HG02623 (cell line): Measurements from ENCODE around the gene MAPK11.

ENCODE experiments used
- ATAC-seq: cut with Tn5 transposase; IDR thresholded peaks from one replicate; pipeline ENCODE4 v1.9.1; 2021; ENCODE audit warnings: moderate library complexity; ENCODE audit not compliant: unreplicated experiment

MAPK11 gene

GRCh38 chr22:50250555-50251476 lies 19.4 kb downstream of the MAPK11 start, which contains the start of gene HDAC10:
HDAC10 (minus strand) TSS chr22:50251265; CDS start chr22:50251032, 233 bp downstream.
- ATAC-seq: peak; percentile 42

- ATAC-seq: no peak
Observed at GRCh38 chr22:50250249-50250554, 20.0 kb downstream of the MAPK11 start.

- no peak for ATAC-seq
Observed at GRCh38 chr22:50249341-50250248, 20.6 kb downstream of the MAPK11 start.

DNA sequence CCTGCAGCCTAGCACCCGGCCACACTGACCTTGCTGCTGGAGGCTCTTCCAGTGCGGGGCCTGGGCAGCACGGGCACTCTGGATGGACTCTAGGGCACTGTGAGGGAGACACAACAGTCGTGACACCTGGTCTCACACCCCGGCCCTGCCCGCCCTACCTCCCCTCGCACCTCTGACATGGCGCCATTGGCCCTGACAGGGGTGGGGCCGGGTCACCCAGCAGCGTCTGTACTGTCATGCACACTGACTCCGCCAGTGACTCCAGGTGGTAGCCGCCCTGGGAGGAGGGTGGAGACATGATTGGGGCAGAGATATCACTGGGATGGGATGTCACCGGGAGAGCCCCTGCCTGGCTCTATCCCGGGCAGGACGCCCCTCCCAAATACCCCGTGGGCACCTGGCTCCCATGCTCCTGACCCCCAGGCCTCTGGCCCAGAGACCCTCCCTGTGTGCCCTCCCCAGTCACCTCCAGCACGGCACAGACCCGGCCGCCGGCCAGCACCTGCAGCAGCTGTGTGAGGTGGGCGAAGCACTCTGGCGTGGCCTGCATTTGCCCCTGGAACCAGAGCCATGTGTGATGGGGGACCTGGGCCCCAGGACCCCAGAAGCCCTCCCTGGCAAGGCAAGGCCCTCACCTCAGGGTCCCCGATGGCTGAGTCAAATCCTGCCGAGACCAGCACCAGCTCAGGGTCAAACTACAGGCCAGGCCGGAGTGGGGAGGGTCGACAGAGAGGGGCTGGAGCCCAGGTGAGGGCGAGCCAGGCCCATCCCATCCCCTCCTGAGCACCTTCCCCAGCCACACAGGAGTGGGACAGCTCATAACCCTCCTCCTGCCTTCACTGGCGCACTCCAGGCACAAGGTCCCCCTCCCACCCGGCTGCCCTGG lies 21.7 kb downstream of the MAPK11 start:
- no peak for ATAC-seq

DNA sequence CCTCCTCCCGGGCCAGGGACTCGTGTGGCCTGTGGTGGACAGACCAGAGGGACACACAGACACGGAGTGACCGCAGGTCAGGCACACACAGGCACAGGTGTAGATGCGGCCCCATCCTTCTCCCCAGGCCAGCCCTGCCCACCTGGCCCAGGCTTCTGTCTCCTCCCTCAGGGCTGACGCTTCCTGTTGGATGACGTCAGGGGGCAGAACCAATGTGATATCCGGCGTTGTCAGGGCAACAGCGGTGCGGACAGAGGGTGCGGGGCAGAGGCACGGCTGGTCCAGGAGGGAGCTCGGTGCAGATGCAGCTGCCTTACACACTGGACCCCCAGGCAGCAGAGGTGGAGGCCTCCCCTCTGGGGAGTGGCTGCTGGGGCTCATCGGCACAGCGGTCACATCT lies 22.4 kb downstream of the MAPK11 start:
- ATAC-seq: no peak

GRCh38 chr22:50246242-50247175 lies 23.7 kb downstream of the MAPK11 start:
- no peak for ATAC-seq

DNA sequence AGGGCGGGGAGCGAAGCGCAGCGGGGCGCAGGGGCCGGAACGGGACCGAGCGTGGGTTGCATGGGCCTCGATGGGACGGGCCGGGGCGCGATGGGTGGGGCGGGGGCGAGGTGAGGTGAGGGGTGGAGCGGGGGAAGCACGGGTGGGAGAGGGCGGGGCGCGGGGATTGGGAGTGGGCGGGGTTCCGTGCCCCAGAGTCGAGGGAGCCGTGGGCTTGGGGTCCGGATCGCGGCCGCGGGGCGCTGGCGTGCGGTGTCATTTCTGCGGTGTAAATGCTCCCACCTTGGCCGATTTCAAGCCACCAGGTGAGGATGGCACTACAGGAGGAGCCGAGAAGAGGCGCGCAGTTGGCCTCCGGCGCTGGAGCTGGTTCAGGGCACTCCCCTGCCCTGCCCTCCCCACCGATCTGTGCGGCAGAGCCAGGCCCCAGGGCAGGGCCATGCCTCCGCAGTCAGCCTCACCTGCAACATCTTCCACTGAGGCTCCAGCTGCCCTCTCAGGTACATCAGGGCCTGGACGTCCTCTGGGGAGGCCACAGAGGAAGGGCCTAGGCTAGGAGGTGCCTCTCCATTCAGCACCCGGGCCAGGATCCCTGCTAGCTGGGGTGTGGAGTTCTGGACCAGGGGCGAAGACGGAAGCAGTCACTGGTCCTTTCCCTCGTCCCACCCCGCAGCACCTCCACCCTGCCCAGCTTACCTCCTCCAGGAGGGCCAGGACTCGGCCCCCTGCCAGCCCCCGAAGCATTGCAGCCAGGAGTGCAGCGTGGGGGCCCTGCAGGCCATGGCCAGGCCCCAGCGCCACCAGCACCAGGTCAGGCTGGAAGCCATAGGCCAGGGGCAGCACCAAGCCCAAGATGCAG lies 24.7 kb downstream of the MAPK11 start:
- ATAC-seq: no peak

GRCh38 chr22:50244420-50245213 lies 25.6 kb downstream of the MAPK11 start, which contains the start of gene TUBGCP6:
TUBGCP6 (minus strand) TSS chr22:50245023; CDS start chr22:50244459, 564 bp downstream.
- ATAC-seq: peak; percentile 75

DNA sequence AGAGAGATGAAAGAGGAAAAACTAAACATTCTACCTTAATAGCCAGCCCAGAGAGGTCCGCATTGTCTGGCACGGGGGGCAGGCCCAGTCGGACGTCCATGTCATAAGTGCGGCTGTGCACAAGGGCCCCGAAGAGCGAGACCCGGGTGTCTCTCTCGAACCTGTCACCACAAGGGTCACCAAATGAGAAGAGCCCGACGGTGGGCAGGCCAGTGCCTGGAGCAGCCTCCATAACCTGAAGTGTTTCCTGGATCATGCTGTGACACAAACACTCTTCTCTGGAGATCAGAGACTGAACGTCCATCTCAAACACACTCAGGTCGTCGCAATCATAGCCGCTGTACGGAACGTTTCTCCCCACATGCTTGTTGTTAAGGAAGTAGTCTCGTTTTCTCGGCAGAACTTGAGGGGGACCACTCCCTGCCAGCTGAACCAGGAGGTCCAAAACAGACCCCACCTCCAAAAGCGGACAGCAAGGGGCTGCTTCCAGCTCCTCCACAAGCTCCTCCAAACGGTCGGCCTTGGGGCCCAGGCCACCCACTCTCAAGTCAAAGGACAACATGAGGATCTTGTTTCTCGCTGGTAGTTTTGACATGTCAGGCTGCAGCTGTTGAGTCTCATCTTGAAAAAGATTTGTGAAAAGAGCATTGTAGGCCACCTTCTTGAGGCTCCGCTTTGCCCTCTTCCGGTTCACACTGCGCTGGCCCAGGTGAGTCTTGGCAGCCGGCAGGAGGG lies 26.3 kb downstream of the MAPK11 start:
- no peak for ATAC-seq

DNA sequence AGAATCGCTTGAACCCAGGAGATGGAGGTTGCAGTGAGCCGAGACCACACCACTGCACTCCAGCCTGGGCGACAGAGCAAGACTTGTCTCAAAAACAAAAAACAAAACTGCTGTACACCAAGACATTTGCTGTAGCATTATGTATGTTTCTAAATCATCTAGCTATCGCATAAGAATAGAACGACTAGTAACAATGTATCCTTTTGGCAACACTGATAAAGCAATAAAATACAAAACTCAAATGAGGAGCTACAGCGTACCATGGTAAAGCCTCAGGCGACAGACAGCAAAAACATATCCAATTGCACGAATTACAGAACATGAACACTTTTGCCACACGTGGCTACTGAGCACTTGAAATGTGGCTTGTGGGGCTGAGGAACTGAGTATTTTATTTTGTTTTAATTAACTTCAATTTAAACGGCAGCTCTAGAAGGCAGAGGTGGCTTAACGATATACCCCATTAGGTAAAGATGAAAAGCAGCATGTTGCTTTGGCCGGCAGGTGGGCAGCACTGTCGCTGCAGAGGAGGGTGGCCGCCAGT lies 27.7 kb downstream of the MAPK11 start:
- ATAC-seq: no peak

DNA sequence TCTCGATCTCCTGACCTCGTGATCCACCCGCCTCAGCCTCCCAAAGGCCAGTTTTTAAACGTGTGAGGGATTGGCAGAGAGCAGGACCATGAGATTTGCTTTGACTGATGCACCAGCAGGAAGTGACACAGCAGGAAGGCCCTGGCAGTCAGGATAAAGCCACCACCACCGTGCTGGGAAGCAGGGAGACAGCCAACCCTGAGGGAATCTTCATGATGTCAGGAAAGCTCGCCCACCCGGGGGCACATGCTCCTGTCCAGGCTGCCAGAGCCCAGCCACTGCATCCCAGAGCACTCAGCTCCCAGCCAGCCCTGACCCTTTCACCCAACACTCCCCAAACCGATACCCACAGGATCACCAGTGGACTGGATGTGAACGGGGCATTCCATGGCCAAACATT lies 31.4 kb downstream of the MAPK11 start:
- no peak for ATAC-seq

- no peak for ATAC-seq
Observed at GRCh38 chr22:50236731-50237409, 33.3 kb downstream of the MAPK11 start.

GRCh38 chr22:50233223-50233622 lies 37.0 kb downstream of the MAPK11 start:
- ATAC-seq: no peak

GRCh38 chr22:50232481-50233151 lies 37.6 kb downstream of the MAPK11 start:
- no peak for ATAC-seq

DNA sequence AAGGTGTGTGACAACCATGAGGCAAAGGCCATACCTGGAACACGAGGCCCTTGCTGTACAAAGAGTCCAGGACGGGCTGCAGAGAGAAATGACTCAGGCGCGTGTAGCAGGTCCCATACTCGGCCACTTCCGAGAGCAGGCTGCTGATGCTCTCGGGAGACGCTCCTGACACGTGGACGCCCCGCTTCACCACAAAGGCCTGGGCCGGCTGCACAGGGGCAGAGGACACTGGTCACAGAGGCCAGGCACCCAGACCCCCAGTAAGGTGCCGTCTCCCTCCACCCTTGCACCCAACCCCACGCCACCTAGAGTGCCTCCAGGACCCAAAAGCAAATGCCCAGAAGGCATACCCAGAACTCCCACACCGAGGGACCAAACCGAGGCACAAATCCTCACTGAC lies 40.8 kb downstream of the MAPK11 start:
- no peak for ATAC-seq

DNA sequence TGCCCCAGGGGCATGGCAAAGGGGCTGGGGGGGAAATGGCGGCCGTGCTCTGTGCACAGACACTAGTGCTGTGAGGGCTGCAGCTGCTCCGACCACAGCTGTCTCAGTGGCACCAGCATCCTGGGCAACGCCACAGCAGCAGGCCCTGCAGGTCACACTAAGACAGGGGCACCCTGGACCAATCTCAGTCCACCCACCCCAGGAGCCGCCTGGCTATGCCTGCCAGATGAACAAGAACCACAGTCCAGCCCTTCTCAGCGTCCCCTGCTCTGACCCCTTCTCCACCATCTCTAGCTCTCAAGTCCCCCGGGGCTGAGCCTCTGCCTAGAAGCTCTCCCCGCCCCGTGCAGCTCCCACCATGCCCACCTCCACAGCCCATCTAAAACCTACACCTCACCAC lies 41.8 kb downstream of the MAPK11 start:
- no peak for ATAC-seq
